Measurements from ENCODE around the gene PAXX. TPM values are rescaled to one million over a fixed set of nuclear protein-coding genes. Genes with fewer than 3 reads are reported as not detected.

Gene PAXX
- total RNA-seq, 1 donor from 2014 or later = 15.3 TPM

DNA sequence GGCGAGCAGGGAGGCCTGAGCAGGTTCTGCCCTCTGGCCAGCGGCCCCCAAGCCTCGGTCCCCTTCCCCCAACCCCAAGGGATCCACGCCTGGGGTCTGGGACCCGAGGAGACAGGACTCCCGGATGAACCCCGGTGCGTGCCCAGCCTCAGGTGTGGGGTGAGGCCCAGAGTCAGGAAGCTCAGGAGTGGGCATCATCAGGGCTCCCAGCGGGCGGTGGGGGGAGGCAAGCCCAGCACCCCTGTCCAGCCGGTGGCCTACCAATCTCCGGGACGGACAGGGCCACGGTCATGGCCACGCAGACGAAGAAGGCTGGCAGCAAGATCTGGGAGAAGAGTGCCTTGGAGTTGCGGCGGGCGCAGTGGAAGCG, 21.3 kb downstream of the PAXX start:
- TF ChIP-seq, protein P1, sequence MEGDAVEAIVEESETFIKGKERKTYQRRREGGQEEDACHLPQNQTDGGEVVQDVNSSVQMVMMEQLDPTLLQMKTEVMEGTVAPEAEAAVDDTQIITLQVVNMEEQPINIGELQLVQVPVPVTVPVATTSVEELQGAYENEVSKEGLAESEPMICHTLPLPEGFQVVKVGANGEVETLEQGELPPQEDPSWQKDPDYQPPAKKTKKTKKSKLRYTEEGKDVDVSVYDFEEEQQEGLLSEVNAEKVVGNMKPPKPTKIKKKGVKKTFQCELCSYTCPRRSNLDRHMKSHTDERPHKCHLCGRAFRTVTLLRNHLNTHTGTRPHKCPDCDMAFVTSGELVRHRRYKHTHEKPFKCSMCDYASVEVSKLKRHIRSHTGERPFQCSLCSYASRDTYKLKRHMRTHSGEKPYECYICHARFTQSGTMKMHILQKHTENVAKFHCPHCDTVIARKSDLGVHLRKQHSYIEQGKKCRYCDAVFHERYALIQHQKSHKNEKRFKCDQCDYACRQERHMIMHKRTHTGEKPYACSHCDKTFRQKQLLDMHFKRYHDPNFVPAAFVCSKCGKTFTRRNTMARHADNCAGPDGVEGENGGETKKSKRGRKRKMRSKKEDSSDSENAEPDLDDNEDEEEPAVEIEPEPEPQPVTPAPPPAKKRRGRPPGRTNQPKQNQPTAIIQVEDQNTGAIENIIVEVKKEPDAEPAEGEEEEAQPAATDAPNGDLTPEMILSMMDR (IDR thresholded peaks at IDR 0.05; ENCODE audit: insufficient read depth, low read depth, low read length) = no peak
- Histone ChIP-seq H3K9me3 (ENCODE audit: insufficient read depth, low read depth, low read length) (no peaks in the 10 kb centered on the region), H3K79me2 (ENCODE audit: insufficient read depth, low read length) (no peaks in the 10 kb centered on the region), H3K27ac (ENCODE audit: low read depth, low read length) (no peak overlapping the region), H2AFZ (ENCODE audit: low read depth, low read length) (no peak overlapping the region), H3K4me1 (ENCODE audit: insufficient read depth, low read length) (no peaks in the 10 kb centered on the region), H3K36me3 (ENCODE audit: insufficient read depth, low read length) (no peaks in the 10 kb centered on the region), H3K4me2 (ENCODE audit: low read length) (no peak overlapping the region), H4K20me1 (ENCODE audit: insufficient read depth, low read length) (no peaks in the 10 kb centered on the region), H3K4me3 (ENCODE audit: insufficient read depth, low read depth, low read length) (no peak overlapping the region), H3K27me3 (ENCODE audit: insufficient read depth, low read length) (no peaks in the 10 kb centered on the region), H3K9ac (ENCODE audit: low read length) (no peak overlapping the region)
- no peak overlapping the region for H3K27ac Mint-ChIP-seq (ENCODE audit: unreplicated experiment)
- H3K4me1 Mint-ChIP-seq (ENCODE audit: low read depth, unreplicated experiment) = no peaks in the 10 kb centered on the region
- FAIRE-seq (no peak), DNase-seq (ENCODE audit: low read depth) (no peak)
- H3K36me3 Mint-ChIP-seq (ENCODE audit: low read depth, unreplicated experiment) = peaks cover 9% of the 10 kb centered on the region
- H3K27me3 Mint-ChIP-seq (ENCODE audit: low read depth, unreplicated experiment) = no peaks in the 10 kb centered on the region
- H3K9me3 Mint-ChIP-seq (ENCODE audit: unreplicated experiment) = no peaks in the 10 kb centered on the region
- H3K4me3 Mint-ChIP-seq (ENCODE audit: unreplicated experiment) = no peak overlapping the region

DNA sequence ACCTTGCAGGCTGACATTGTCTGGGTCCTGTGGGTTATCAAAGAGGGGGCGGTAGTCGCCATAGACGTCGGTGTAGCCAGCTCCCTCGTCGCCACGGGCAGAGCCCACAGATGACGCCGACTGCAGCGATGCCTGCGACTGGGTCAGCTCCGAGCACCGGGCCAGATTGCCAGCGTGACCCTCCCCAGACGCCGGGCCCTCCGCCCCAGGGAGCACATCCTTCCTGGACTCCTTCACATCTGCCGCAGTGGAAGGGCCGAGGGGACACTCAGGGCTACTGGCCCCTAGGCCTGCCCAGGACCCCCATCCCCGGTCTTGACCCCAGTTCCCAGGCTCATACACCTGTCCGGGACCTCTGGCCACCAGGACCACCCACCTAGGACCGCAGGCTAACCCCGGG, 21.9 kb downstream of the PAXX start:
- TF ChIP-seq, protein P1 (IDR thresholded peaks at IDR 0.05; ENCODE audit: insufficient read depth, low read depth, low read length) = no peak
- TF ChIP-seq EZH2 (IDR thresholded peaks at IDR 0.05; ENCODE audit: insufficient read depth, low read length) = no peak
- Histone ChIP-seq H3K36me3 (ENCODE audit: insufficient read depth, low read length) (no peaks in the 10 kb centered on the region), H3K4me1 (ENCODE audit: insufficient read depth, low read length) (no peaks in the 10 kb centered on the region), H3K79me2 (ENCODE audit: insufficient read depth, low read length) (no peaks in the 10 kb centered on the region), H3K27ac (ENCODE audit: low read depth, low read length) (no peak overlapping the region), H2AFZ (ENCODE audit: low read depth, low read length) (no peak overlapping the region), H3K9ac (ENCODE audit: low read length) (no peak overlapping the region), H3K9me3 (ENCODE audit: insufficient read depth, low read depth, low read length) (no peaks in the 10 kb centered on the region), H3K4me3 (ENCODE audit: insufficient read depth, low read depth, low read length) (no peak overlapping the region), H3K27me3 (ENCODE audit: insufficient read depth, low read length) (no peaks in the 10 kb centered on the region), H3K4me2 (ENCODE audit: low read length) (no peak overlapping the region), H4K20me1 (ENCODE audit: insufficient read depth, low read length) (no peaks in the 10 kb centered on the region)
- H3K4me1 Mint-ChIP-seq (ENCODE audit: low read depth, unreplicated experiment) = no peaks in the 10 kb centered on the region
- no peak overlapping the region for H3K27ac Mint-ChIP-seq (ENCODE audit: unreplicated experiment)
- no peaks in the 10 kb centered on the region for H3K9me3 Mint-ChIP-seq (ENCODE audit: unreplicated experiment)
- H3K27me3 Mint-ChIP-seq (ENCODE audit: low read depth, unreplicated experiment) = no peaks in the 10 kb centered on the region
- DNase-seq (ENCODE audit: low read depth) (no peak), FAIRE-seq (no peak)
- no peak overlapping the region for H3K4me3 Mint-ChIP-seq (ENCODE audit: unreplicated experiment)
- peaks cover 9% of the 10 kb centered on the region for H3K36me3 Mint-ChIP-seq (ENCODE audit: low read depth, unreplicated experiment)

DNA sequence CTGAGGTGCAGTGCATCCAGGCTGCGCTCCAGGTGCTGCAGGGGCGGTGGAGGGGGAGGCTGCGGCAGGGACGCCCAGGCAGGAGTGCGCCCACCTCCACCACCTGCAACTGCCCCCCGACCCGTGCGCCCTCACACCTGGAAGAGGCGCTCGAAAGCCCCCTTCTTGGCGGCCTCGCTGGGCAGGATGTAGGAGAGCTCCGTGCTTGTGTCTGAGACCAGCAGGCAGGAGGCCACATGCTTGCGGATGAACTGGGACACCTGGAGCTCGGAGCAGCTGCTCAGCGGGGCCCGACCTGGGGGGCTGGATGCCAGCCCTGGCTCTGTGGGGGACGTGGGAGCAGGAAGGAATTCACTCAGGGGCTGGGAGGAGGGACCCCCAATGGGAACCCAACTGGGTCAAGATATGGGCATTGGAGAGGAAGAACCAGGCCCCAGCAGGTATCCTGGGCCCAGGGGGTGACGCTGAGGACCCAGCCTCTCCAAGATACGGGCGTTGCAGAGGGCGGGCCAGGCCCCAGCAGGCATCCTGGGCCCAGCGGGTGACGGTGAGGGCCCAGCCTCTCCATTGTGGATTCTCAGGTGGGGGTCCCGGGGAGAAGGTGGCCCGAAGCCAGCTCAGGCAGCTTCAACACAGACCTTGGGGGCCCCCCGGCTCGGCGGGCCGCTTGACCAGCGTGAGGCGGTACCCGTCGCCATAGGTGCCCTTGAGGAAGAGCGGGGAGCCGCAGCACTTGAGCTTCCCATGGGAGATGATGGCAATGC, 22.7 kb downstream of the PAXX start:
- Histone ChIP-seq H3K9me3 (ENCODE audit: insufficient read depth, low read depth, low read length) (no peaks in the 10 kb centered on the region), H3K27ac (ENCODE audit: low read depth, low read length) (no peak overlapping the region), H3K79me2 (ENCODE audit: insufficient read depth, low read length) (no peaks in the 10 kb centered on the region), H3K4me1 (ENCODE audit: insufficient read depth, low read length) (no peaks in the 10 kb centered on the region), H3K27me3 (ENCODE audit: insufficient read depth, low read length) (no peaks in the 10 kb centered on the region), H3K36me3 (ENCODE audit: insufficient read depth, low read length) (no peaks in the 10 kb centered on the region), H3K9ac (ENCODE audit: low read length) (no peak overlapping the region), H3K4me3 (ENCODE audit: insufficient read depth, low read depth, low read length) (no peak overlapping the region), H2AFZ (ENCODE audit: low read depth, low read length) (no peak overlapping the region), H4K20me1 (ENCODE audit: insufficient read depth, low read length) (no peaks in the 10 kb centered on the region), H3K4me2 (ENCODE audit: low read length) (no peak overlapping the region)
- DNase-seq (ENCODE audit: low read depth) = no peak
- Mint-ChIP-seq H3K4me3 (ENCODE audit: unreplicated experiment) (no peak overlapping the region), H3K27ac (ENCODE audit: unreplicated experiment) (no peak overlapping the region), H3K9me3 (ENCODE audit: unreplicated experiment) (no peaks in the 10 kb centered on the region), H3K27me3 (ENCODE audit: low read depth, unreplicated experiment) (peaks cover 3% of the 10 kb centered on the region), H3K4me1 (ENCODE audit: low read depth, unreplicated experiment) (no peaks in the 10 kb centered on the region), H3K36me3 (ENCODE audit: low read depth, unreplicated experiment) (peaks cover 8% of the 10 kb centered on the region)
- FAIRE-seq = no peak
- TF ChIP-seq, protein P1 (IDR thresholded peaks at IDR 0.05; ENCODE audit: insufficient read depth, low read depth, low read length) = no peak
- no peak for TF ChIP-seq EZH2 (IDR thresholded peaks at IDR 0.05; ENCODE audit: insufficient read depth, low read length)

All from astrocyte (in vitro differentiated cells and primary cell).